ENCODE data around the gene CNDP1. TPM values are rescaled to one million over a fixed set of nuclear protein-coding genes. Genes with fewer than 3 reads are reported as not detected.

CNDP1 gene
- polyA plus RNA-seq, 1 donor from 2014 or later: 2.1 TPM

DNA sequence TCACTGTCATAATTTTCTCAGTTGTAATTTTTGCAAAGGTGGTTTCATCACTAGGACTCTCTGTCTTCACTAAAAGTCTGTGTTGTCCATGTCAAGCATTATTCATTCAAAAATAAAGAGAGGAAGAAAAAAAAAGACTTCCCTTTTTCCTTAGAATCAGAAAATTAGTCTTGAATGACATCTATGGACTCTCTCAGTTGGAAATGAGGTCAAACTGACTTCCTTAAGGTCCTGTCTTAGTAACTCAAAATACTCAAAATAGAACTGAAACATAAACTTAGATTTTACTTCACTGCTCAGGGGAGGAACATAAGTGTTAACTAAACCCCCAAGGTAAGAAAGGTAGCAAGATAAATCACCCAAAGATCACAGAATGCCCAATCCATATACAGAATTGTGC lies 61.1 kb downstream of the CNDP1 start:
- Histone ChIP-seq H3K9me2 (ENCODE audit: insufficient read depth, low read length) (no peaks in the 10 kb centered on the region), H3K9me3 (ENCODE audit: low read length) (no peaks in the 10 kb centered on the region), H3K79me2 (replicated peaks; ENCODE audit: insufficient read depth, low read length) (peaks cover 29% of the 10 kb centered on the region), H3K27me3 (ENCODE audit: insufficient read depth, low read depth, low read length) (no peaks in the 10 kb centered on the region), H3F3A (ENCODE audit: insufficient read depth, low read length, poor library complexity, severe bottlenecking) (no peaks in the 10 kb centered on the region), H3K27ac (ENCODE audit: low read length) (no peak overlapping the region), H2AFZ (ENCODE audit: low read depth, low read length) (no peak overlapping the region), H3K9ac (ENCODE audit: low read length) (no peak overlapping the region), H3K4me2 (ENCODE audit: low read length) (peak overlapping the region; percentile 74), H3K36me3 (ENCODE audit: insufficient read depth, low read length) (no peaks in the 10 kb centered on the region), H3K4me3 (ENCODE audit: low read length) (peak overlapping the region; percentile 96), H4K20me1 (ENCODE audit: insufficient read depth) (no peaks in the 10 kb centered on the region)
- no peak for TF ChIP-seq EP300 (conservative IDR thresholded peaks at IDR 0.05; ENCODE audit: poor library complexity, severe bottlenecking)
- TF ChIP-seq SMC3 (conservative IDR thresholded peaks at IDR 0.05; ENCODE audit: poor library complexity): no peak
- TF ChIP-seq, protein P1, sequence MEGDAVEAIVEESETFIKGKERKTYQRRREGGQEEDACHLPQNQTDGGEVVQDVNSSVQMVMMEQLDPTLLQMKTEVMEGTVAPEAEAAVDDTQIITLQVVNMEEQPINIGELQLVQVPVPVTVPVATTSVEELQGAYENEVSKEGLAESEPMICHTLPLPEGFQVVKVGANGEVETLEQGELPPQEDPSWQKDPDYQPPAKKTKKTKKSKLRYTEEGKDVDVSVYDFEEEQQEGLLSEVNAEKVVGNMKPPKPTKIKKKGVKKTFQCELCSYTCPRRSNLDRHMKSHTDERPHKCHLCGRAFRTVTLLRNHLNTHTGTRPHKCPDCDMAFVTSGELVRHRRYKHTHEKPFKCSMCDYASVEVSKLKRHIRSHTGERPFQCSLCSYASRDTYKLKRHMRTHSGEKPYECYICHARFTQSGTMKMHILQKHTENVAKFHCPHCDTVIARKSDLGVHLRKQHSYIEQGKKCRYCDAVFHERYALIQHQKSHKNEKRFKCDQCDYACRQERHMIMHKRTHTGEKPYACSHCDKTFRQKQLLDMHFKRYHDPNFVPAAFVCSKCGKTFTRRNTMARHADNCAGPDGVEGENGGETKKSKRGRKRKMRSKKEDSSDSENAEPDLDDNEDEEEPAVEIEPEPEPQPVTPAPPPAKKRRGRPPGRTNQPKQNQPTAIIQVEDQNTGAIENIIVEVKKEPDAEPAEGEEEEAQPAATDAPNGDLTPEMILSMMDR (IDR thresholded peaks at IDR 0.05; ENCODE audit: poor library complexity, severe bottlenecking): no peak

DNA sequence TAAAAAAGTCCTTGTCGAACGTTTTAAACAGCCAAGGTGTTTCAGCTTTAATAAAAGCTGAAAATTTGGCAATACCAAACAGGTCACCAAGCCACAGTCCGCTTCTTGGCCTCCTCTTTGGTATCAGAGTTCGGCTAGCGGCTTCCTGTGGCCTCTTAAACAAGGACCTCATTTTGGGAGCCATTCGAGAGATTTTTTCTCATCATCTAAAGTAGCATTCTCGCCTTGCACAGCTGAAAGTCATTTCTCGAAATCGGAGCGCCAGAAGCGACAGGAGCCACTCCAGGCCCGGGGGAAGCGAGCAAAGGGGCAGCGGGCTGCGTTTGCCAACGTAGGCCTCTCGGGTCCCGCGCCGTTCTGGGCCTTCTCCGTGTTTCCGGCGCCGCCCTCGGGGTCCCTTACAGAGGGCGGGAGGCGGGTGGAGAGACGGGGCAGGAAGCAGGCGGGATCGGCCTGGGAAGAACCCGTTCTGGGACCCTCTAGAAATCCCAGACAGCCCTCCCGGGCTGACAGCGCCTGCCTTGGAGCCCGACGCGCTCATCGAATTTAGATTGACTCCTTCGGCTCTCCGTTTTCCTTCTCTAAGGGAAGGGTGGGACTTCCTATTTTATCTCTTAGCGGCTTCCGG lies 62.8 kb downstream of the CNDP1 start:
- H3K4me3 ChIP-seq (ENCODE audit: low read length): peak overlapping the region; percentile 96
- no peaks in the 10 kb centered on the region for H3K36me3 ChIP-seq (ENCODE audit: insufficient read depth, low read length)
- H3K27me3 ChIP-seq (ENCODE audit: insufficient read depth, low read depth, low read length): no peaks in the 10 kb centered on the region
- peak overlapping the region; percentile 74 for H3K4me2 ChIP-seq (ENCODE audit: low read length)
- TF ChIP-seq EZH2 (IDR thresholded peaks at IDR 0.05; ENCODE audit: borderline replicate concordance, insufficient read depth, low read length, poor library complexity, severe bottlenecking) (no peak), SMC3 (conservative IDR thresholded peaks at IDR 0.05; ENCODE audit: poor library complexity) (no peak), RAD21 (conservative IDR thresholded peaks at IDR 0.05) (no peak), MXI1 (conservative IDR thresholded peaks at IDR 0.05; ENCODE audit: poor library complexity, severe bottlenecking) (peak; percentile 38)
- TF ChIP-seq, protein P2, sequence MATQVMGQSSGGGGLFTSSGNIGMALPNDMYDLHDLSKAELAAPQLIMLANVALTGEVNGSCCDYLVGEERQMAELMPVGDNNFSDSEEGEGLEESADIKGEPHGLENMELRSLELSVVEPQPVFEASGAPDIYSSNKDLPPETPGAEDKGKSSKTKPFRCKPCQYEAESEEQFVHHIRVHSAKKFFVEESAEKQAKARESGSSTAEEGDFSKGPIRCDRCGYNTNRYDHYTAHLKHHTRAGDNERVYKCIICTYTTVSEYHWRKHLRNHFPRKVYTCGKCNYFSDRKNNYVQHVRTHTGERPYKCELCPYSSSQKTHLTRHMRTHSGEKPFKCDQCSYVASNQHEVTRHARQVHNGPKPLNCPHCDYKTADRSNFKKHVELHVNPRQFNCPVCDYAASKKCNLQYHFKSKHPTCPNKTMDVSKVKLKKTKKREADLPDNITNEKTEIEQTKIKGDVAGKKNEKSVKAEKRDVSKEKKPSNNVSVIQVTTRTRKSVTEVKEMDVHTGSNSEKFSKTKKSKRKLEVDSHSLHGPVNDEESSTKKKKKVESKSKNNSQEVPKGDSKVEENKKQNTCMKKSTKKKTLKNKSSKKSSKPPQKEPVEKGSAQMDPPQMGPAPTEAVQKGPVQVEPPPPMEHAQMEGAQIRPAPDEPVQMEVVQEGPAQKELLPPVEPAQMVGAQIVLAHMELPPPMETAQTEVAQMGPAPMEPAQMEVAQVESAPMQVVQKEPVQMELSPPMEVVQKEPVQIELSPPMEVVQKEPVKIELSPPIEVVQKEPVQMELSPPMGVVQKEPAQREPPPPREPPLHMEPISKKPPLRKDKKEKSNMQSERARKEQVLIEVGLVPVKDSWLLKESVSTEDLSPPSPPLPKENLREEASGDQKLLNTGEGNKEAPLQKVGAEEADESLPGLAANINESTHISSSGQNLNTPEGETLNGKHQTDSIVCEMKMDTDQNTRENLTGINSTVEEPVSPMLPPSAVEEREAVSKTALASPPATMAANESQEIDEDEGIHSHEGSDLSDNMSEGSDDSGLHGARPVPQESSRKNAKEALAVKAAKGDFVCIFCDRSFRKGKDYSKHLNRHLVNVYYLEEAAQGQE (IDR thresholded peaks at IDR 0.05; ENCODE audit: borderline replicate concordance): no peak
- peak overlapping the region; percentile 90 for H2AFZ ChIP-seq (ENCODE audit: low read depth, low read length)
- H3K9me2 ChIP-seq (ENCODE audit: insufficient read depth, low read length): no peaks in the 10 kb centered on the region
- no peaks in the 10 kb centered on the region for H4K20me1 ChIP-seq (ENCODE audit: insufficient read depth)
- H3K27ac ChIP-seq (ENCODE audit: low read length): peak overlapping the region; percentile 98
- H3F3A ChIP-seq (ENCODE audit: insufficient read depth, low read length, poor library complexity, severe bottlenecking): no peaks in the 10 kb centered on the region
- H3K9ac ChIP-seq (ENCODE audit: low read length): peak overlapping the region; percentile 94
- peaks cover 29% of the 10 kb centered on the region for H3K79me2 ChIP-seq (replicated peaks; ENCODE audit: insufficient read depth, low read length)
- H3K9me3 ChIP-seq (ENCODE audit: low read length): no peaks in the 10 kb centered on the region
